G401.6 (cell line): ENCODE data around the gene PDLIM3.

Experiments used
- FAIRE-seq: peaks from 2 replicates; lab custom pipeline; 2012; peaks lifted over from hg19 to GRCh38; lab: Jason Lieb, UNC

The PDLIM3 gene

GRCh38 chr4:185471235-185472102 is 63.8 kb downstream of the PDLIM3 start, which contains the start of gene CCDC110:
CCDC110 (minus strand) TSS chr4:185471733; CDS start chr4:185471683, 50 bp downstream.
- no peak for FAIRE-seq

DNA sequence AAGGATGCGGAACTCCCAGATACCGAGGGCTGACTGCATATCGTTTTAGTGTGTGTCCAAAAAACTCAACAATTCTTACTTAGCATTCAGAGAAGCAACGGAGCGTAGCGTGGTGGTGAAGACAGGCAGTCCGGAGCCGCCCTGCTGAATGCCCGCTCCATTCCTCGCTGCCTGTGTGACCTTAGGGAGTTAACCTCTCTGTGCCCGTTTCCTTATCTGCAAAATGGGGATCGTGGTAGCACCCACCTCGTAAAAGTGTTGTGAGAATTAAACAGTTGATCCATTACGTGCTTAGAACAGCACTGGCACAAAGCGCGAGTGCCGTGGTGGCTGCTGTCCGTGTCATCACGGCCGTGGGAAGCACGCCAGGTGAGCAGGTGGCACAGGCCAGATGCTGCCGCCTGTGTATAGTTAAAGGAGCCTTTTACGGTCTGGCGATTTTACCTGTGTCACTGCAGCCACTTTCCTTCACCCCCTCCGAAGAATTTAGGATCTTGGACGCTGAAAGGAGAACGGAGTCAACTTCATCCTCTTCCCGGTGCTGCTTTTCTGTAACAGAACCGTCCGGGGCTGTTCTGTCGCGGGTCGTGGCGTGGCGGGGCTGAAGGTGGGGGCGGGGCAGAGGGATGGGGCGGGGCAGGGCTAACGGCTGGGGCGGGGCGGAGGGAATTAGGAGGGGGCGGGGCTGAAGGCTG is 64.7 kb downstream of the PDLIM3 start:
- no peak for FAIRE-seq

- FAIRE-seq: no peak
These were observed 65.6 kb downstream of the PDLIM3 start for GRCh38 chr4:185469580-185470154.

DNA sequence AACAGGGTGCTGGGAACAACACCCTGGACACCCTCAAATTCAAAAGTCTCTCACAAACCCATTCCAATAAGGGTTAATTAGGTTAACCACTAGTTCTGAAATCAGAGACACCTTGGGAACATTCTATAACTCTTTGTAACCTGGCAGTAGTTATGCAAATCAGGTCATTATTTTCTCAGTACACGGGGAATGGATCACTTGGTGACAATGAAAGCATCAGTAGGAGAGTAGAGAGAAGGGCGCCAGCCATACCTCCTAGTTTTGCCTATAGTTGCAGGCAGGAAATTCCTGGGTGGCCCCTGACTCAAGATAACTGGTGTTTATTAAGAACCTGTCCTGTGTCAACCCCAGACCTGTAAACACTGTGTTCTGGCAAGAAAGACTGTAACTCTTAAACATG is 66.3 kb downstream of the PDLIM3 start:
- no peak for FAIRE-seq

DNA sequence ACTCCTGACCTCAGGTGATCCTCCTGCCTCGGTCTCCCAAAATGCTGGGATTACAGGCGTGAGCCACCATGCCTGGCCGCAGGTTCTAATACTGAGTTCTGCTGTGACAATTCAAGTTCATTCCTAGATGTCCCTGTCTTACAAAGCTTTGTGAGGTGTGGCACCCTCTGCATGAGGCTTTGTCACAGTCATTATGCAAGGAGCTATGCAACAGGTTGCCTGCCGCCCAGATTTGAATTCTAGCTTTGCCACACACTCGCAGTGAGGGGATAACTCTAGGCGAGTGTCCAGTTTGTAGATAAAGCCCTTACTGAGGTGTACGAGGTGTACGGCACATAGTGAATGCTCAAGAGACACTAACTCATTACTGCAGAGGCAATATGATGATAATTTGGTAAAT is 67.3 kb downstream of the PDLIM3 start:
- no peak for FAIRE-seq

- no peak for FAIRE-seq
These were observed 68.2 kb downstream of the PDLIM3 start for GRCh38 chr4:185467101-185467500.

GRCh38 chr4:185465707-185466106 is 69.6 kb downstream of the PDLIM3 start:
- FAIRE-seq: no peak

GRCh38 chr4:185464887-185465286 is 70.4 kb downstream of the PDLIM3 start:
- FAIRE-seq: no peak

GRCh38 chr4:185464183-185464582 is 71.1 kb downstream of the PDLIM3 start:
- FAIRE-seq: no peak

DNA sequence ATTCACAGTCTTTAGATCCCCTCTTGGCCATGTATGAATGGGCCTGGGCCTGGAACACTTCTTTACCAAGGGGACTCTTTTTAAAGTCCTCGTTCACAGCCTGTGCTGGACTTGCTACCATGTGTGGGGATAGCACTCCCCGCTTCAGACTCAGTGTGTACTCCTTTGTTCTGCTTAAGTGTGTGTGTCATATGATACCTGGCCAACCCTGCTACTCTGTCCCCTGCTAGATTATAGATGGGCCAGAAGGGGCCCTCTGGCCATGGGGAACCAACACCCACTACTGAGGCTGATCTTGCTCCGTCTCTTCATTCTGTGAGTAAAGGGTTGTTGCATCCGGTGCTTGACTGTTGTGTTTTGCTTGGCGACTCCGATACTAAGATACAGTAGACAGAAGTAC is 71.8 kb downstream of the PDLIM3 start:
- no peak for FAIRE-seq

DNA sequence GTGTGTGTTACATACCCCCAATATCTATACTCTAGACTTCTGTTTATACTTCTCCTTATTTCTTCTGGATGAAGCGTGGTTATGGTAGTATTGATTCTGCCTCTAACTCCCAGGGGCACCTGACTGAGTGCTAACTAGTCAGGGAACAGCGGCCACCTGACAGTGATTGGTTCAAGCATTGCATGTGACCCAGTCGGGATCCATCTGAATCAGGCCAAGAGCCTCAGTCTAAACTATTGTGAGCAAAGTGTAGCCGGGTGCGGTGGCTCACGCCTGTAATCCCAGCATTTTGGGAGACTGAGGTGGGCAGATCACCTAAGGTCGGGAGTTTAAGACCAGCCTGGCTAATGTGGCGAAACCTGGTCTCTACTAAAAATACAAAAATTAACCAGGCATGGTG is 73.7 kb downstream of the PDLIM3 start:
- FAIRE-seq: no peak

DNA sequence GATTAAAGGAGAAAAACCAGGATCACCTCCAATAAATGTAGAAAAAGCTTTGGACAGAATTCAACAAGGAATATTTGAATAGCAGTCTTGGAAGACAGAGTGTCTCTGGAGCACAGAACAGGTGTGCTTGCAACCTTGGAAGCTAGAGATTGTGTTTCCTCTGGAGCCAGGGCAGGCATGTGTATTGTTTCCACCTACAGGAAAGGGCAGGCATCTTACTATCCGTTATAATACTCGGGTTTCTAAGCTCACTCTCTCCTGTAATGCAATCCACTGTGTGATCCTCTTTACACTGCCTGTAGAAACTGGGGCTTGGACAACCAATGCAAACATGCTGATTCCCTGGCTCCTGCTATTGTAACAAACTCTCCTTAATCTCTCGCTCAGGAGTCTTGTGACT is 78.2 kb downstream of the PDLIM3 start:
- FAIRE-seq: no peak

DNA sequence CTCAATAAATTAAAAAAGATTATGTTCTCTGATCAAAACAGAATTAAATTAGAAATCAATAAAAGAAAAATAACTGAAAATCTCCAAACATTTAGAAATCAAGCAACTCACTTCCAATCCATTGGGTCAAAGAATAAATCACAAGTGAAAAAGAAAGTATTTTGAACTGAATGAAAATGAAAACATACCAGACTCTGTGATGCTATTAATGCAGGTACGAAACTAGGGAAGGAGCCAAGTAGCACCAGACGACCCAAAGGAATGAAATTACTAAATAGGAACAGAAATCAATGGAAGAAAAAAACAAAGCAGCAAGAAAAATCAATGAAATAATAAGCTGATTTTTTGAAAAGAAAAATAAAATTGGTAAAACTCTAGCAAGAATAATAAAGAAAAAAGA is 79.2 kb downstream of the PDLIM3 start:
- FAIRE-seq: no peak
